Neural crest cell (in vitro differentiated cells): Measurements from ENCODE around the gene CLGN. TPM values are rescaled to one million over a fixed set of nuclear protein-coding genes. Genes with fewer than 3 reads are reported as not detected.

ENCODE experiments used
- DNase-seq: peaks from one replicate; pipeline ENCODE4 v3.0.0; 2021; ENCODE audit warnings: low read depth, mixed read lengths, low spot score
- H3K27ac Mint-ChIP-seq: one replicate; pipeline ENCODE4 v1.8.0; 2021; ENCODE audit warnings: mild to moderate bottlenecking, mixed read lengths; ENCODE audit not compliant: unreplicated experiment
- H3K27me3 Mint-ChIP-seq: 2 replicates; pipeline ENCODE4 v1.8.0; 2021; ENCODE audit warnings: low read depth, mild to moderate bottlenecking, mixed read lengths
- H3K36me3 Mint-ChIP-seq: 2 replicates; pipeline ENCODE4 v1.8.0; 2021; ENCODE audit warnings: low read depth, mild to moderate bottlenecking, mixed read lengths
- H3K4me1 Mint-ChIP-seq: 2 replicates; pipeline ENCODE4 v1.8.0; 2021; ENCODE audit warnings: mixed read lengths
- H3K4me3 Mint-ChIP-seq: one replicate; pipeline ENCODE4 v1.8.0; 2021; ENCODE audit warnings: mild to moderate bottlenecking, mixed read lengths
- H3K9me3 Mint-ChIP-seq: 2 replicates; pipeline ENCODE4 v1.8.0; 2021; ENCODE audit warnings: mixed read lengths
- CTCF ChIP-seq: fragments of 200-600 bp; sonication (generic); conservative IDR thresholded peaks from 2 replicates; pipeline ENCODE4 v1.5.0; 2021; ENCODE audit warnings: antibody characterized with exemption, mild to moderate bottlenecking
- total RNA-seq: library from RNA; stranded (reverse); gene quantifications from 2 replicates; pipeline ENCODE4 v1.2.1, GENCODE V29; 2021

CLGN gene
- total RNA-seq, 1 donor from 2014 or later, result 16.1 TPM

- peaks cover 4% of the 10 kb centered on the region for H3K9me3 Mint-ChIP-seq
- H3K4me1 Mint-ChIP-seq, result peaks cover 36% of the 10 kb centered on the region
- no peak for TF ChIP-seq CTCF
- no peaks in the 10 kb centered on the region for H3K36me3 Mint-ChIP-seq
- H3K27me3 Mint-ChIP-seq, result no peaks in the 10 kb centered on the region
- no peak for DNase-seq
- H3K27ac Mint-ChIP-seq, result no peak overlapping the region
- no peak overlapping the region for H3K4me3 Mint-ChIP-seq
These were observed 72.2 kb downstream of the CLGN start for GRCh38 chr4:140355288-140355687.

- peak overlapping the region; percentile 14 for H3K4me3 Mint-ChIP-seq
- peaks cover 51% of the 10 kb centered on the region for H3K4me1 Mint-ChIP-seq
These were observed 73.7 kb downstream of the CLGN start for GRCh38 chr4:140353786-140354185.

GRCh38 chr4:140351093-140352075 lies 76.1 kb downstream of the CLGN start:
- Mint-ChIP-seq H3K27ac (peak overlapping the region; percentile 60), H3K36me3 (no peaks in the 10 kb centered on the region), H3K4me3 (peak overlapping the region; percentile 20), H3K9me3 (peaks cover 4% of the 10 kb centered on the region), H3K4me1 (peaks cover 48% of the 10 kb centered on the region), H3K27me3 (no peaks in the 10 kb centered on the region)
- TF ChIP-seq CTCF, result no peak
- peak; percentile 13 for DNase-seq

More at GRCh38 chr4:140353786-140354185, 73.7 kb downstream of the CLGN start:
- no peak for TF ChIP-seq CTCF
- H3K27me3 Mint-ChIP-seq, result no peaks in the 10 kb centered on the region
- peak overlapping the region; percentile 44 for H3K27ac Mint-ChIP-seq
- peaks cover 4% of the 10 kb centered on the region for H3K9me3 Mint-ChIP-seq
- no peaks in the 10 kb centered on the region for H3K36me3 Mint-ChIP-seq
- DNase-seq, result no peak

GRCh38 chr4:140349816-140350215 lies 77.6 kb downstream of the CLGN start:
- DNase-seq, result no peak
- H3K9me3 Mint-ChIP-seq, result peaks cover 4% of the 10 kb centered on the region
- H3K27me3 Mint-ChIP-seq, result no peaks in the 10 kb centered on the region
- TF ChIP-seq CTCF, result no peak
- H3K4me1 Mint-ChIP-seq, result peaks cover 48% of the 10 kb centered on the region
- H3K4me3 Mint-ChIP-seq, result no peak overlapping the region
- no peaks in the 10 kb centered on the region for H3K36me3 Mint-ChIP-seq
- peak overlapping the region; percentile 38 for H3K27ac Mint-ChIP-seq

GRCh38 chr4:140346136-140346535 lies 81.3 kb downstream of the CLGN start:
- no peak overlapping the region for H3K27ac Mint-ChIP-seq
- H3K4me1 Mint-ChIP-seq, result peaks cover 28% of the 10 kb centered on the region
- peaks cover 3% of the 10 kb centered on the region for H3K27me3 Mint-ChIP-seq
- no peak for TF ChIP-seq CTCF
- H3K4me3 Mint-ChIP-seq, result no peak overlapping the region
- no peaks in the 10 kb centered on the region for H3K36me3 Mint-ChIP-seq
- DNase-seq, result no peak
- H3K9me3 Mint-ChIP-seq, result no peaks in the 10 kb centered on the region
